NB4 (cell line): ENCODE measurements around the gene PTCH1.

Experiments used
- DNase-seq: peaks from one replicate; pipeline ENCODE4 v3.0.0; 2010; ENCODE audit warnings: low read depth
- H3K4me3 ChIP-seq: one replicate; pipeline ENCODE4 v1.5.1; 2011; ENCODE audit warnings: mild to moderate bottlenecking, low read depth, low read length, moderate library complexity
- CTCF ChIP-seq: IDR thresholded peaks from one replicate; pipeline ENCODE4 v1.5.1; 2012; ENCODE audit warnings: low read depth, low read length
- MAX ChIP-seq: IDR thresholded peaks from 2 replicates; pipeline ENCODE4 v1.6.1; 2011; ENCODE audit warnings: low read depth, low read length
- MYC ChIP-seq: IDR thresholded peaks from 2 replicates; pipeline ENCODE4 v1.6.1; 2011; ENCODE audit warnings: low read depth, low read length
- POLR2A ChIP-seq: IDR thresholded peaks from 2 replicates; pipeline ENCODE4 v1.6.1; 2011; ENCODE audit warnings: mild to moderate bottlenecking; ENCODE audit not compliant: insufficient read length; ENCODE audit errors: extremely low read depth

PTCH1 gene

GRCh38 chr9:95497772-95498171, 19.0 kb downstream of the PTCH1 start:
- no peak overlapping the region for H3K4me3 ChIP-seq
- TF ChIP-seq POLR2A (no peak), MYC (no peak), MAX (no peak), CTCF (no peak)
- no peak for DNase-seq

- DNase-seq = no peak
- TF ChIP-seq CTCF (no peak), POLR2A (no peak), MYC (no peak), MAX (no peak)
- H3K4me3 ChIP-seq = no peak overlapping the region
Observed at GRCh38 chr9:95496687-95497086, 20.1 kb downstream of the PTCH1 start.

GRCh38 chr9:95495961-95496360, 20.8 kb downstream of the PTCH1 start:
- TF ChIP-seq CTCF (no peak), MYC (no peak), MAX (no peak), POLR2A (no peak)
- H3K4me3 ChIP-seq = no peak overlapping the region
- DNase-seq = no peak

GRCh38 chr9:95495529-95495928, 21.2 kb downstream of the PTCH1 start:
- DNase-seq = no peak
- TF ChIP-seq CTCF = no peak
- no peak for TF ChIP-seq POLR2A
- TF ChIP-seq MAX = no peak
- no peak for TF ChIP-seq MYC
- H3K4me3 ChIP-seq = peak overlapping the region; percentile 56

GRCh38 chr9:95494416-95495371, 22.1 kb downstream of the PTCH1 start:
- DNase-seq = peak; percentile 88
- TF ChIP-seq MAX (peak; percentile 34), MYC (peak; percentile 40; the same call in 1 of the 2 replicates), CTCF (no peak)
- peak overlapping the region; percentile 56 for H3K4me3 ChIP-seq
